GM18907 (cell line): ENCODE data around the gene BEX3.
"Not testable (repeated sequence)": the region's sequence is repeated elsewhere in the genome, so short reads cannot be mapped to it uniquely, and the experiment has no call there.

Experiments
- ATAC-seq: cut with Tn5 transposase; IDR thresholded peaks from one replicate; pipeline ENCODE4 v1.9.1; 2021; ENCODE audit warnings: mild to moderate bottlenecking, moderate library complexity; ENCODE audit not compliant: unreplicated experiment

BEX3 gene

GRCh38 chrX:103376118-103376978, at the start of gene BEX3:
Gene BEX3 (plus strand): TSS chrX:103376538. CDS start chrX:103377522, 984 bp downstream.
- peak; percentile 76 for ATAC-seq

- no peak for ATAC-seq
Observed at GRCh38 chrX:103329991-103330390, 46.3 kb upstream of the BEX3 start, which contains the start of gene TCEAL7. Gene TCEAL7 (plus strand): TSS chrX:103330239. CDS start chrX:103331404, 1,165 bp downstream.

GRCh38 chrX:103330681-103331288, 45.6 kb upstream of the BEX3 start:
- ATAC-seq: no peak

- ATAC-seq: no peak
Observed at GRCh38 chrX:103338663-103339062, 37.7 kb upstream of the BEX3 start.

GRCh38 chrX:103343105-103343504, 33.2 kb upstream of the BEX3 start:
- ATAC-seq: peak; percentile 73

GRCh38 chrX:103344606-103345005, 31.7 kb upstream of the BEX3 start:
- no peak for ATAC-seq

- ATAC-seq: no peak
Observed at GRCh38 chrX:103347682-103348397, 28.5 kb upstream of the BEX3 start.

GRCh38 chrX:103356130-103356798, 20.1 kb upstream of the BEX3 start, which contains the start of gene TCEAL9:
Gene TCEAL9 (plus strand): TSS chrX:103356506. CDS start chrX:103357685, 1,179 bp downstream.
- ATAC-seq: no peak

- ATAC-seq: no peak
Observed at GRCh38 chrX:103356858-103357257, 19.5 kb upstream of the BEX3 start.

GRCh38 chrX:103357871-103358270, 18.5 kb upstream of the BEX3 start:
- no peak for ATAC-seq

- ATAC-seq: not testable (repeated sequence)
Observed at GRCh38 chrX:103359605-103360004, 16.7 kb upstream of the BEX3 start.

GRCh38 chrX:103360092-103360491, 16.2 kb upstream of the BEX3 start:
- ATAC-seq: no peak

GRCh38 chrX:103360916-103361315, 15.4 kb upstream of the BEX3 start:
- ATAC-seq: no peak

- no peak for ATAC-seq
Observed at GRCh38 chrX:103361798-103362197, 14.5 kb upstream of the BEX3 start.

- ATAC-seq: no peak
Observed at GRCh38 chrX:103362474-103362873, 13.9 kb upstream of the BEX3 start.

- no peak for ATAC-seq
Observed at GRCh38 chrX:103363046-103363445, 13.3 kb upstream of the BEX3 start.

- ATAC-seq: no peak
Observed at GRCh38 chrX:103367502-103367901, 8.8 kb upstream of the BEX3 start.

GRCh38 chrX:103369479-103369878, 6.9 kb upstream of the BEX3 start:
- ATAC-seq: no peak

GRCh38 chrX:103372886-103373285, 3.5 kb upstream of the BEX3 start:
- ATAC-seq: no peak

- no peak for ATAC-seq
Observed at GRCh38 chrX:103373581-103373980, 2.8 kb upstream of the BEX3 start.

GRCh38 chrX:103376979-103377324, 614 bp downstream of the BEX3 start:
- peak; percentile 30 for ATAC-seq
